Measurements from ENCODE around the gene CCDC88A.

DNA sequence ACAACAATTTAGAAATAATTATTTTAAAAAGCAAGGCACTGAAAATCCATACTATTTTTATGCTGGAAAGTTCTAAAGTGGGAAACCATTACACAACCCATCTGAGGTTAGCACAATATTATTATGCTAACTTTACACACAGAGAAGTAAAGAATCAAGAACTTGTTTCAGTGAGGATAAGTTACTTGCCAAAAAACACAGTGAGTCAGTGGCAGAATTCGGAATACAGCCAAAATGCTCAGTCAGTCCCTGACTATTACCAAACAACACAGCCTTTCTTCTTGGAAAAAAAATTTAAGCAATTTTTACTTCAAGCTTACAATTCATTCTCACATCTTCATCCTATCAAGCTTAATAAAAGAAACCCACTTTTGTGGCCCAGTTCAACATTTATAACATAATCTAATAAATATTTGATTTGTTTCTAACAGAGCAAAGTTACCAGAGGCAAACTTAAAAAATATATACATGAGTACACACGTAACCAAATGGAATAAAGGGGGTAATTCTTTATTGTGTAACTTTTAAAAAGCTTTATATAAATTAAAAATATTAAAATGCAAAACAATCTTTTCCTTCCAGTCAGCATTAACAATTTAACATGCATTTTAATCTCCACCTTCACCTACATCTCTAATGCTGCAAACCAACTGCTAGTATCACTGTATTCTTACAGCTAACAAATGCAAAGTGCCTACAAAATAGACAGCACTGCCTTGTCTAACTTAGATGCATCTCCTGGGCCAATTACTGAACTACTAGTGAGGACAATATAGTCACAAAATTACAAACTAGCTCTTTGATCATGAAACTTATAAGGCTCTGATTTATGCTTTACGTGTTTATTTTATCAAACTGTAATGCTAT is 55.2 kb downstream of the CCDC88A start:
- TF ChIP-seq POLR2A (IDR thresholded peaks at IDR 0.05) (no peak), CTCF (IDR thresholded peaks at IDR 0.05) (no peak)

Data from body of pancreas (tissue), 4 donors.